Measurements from ENCODE around the gene SLC25A44.

DNA sequence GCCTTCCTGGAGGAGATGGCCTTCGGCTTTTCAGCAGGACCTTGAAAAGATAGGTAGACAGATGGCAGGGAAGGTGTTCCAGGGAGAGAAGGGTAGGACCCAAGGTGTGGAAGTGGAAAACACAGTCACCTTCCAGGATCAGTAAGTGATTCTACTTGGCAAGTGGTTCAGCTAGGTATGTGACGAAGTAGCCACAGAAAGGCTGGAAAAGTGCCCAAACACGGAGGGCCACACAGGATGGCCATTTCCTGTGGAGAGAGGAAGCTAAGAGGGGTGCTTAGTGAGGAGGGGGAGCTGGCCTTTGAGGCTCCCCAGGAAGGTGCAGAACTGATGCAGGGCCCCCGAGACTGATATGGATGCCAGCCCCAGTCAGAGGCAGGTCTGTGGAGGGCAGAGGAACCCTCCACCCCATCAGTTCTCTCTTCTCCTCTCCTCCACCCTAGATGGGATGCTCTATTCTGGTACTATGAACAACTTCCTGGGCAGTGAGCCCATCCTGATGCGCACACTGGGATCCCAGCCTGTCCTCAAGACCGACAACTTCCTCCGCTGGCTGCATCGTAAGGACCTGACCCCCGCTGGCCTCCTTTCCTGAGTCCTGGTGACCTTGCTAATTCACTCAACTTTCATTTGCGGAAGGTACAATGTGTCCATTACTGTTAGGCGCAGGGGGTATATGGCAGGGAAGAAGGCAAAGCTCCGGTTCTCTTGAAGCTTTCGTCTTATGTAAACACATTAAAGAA is 33.7 kb upstream of the SLC25A44 start:
- TF ChIP-seq GLIS3 (CRISPR knock-in tag; IDR thresholded peaks at IDR 0.05): no peak
- no peak for TF ChIP-seq ZC3H10 (CRISPR knock-in tag; IDR thresholded peaks at IDR 0.05)
- TF ChIP-seq ZFP30 (CRISPR knock-in tag; IDR thresholded peaks at IDR 0.05): no peak
- no peak for TF ChIP-seq RARB (CRISPR knock-in tag; IDR thresholded peaks at IDR 0.05)
- TF ChIP-seq ZFP3 (CRISPR knock-in tag; IDR thresholded peaks at IDR 0.05): no peak
- TF ChIP-seq ZNF565 (CRISPR knock-in tag; conservative IDR thresholded peaks at IDR 0.05; ENCODE audit: low read depth): no peak
- TF ChIP-seq, protein P1, sequence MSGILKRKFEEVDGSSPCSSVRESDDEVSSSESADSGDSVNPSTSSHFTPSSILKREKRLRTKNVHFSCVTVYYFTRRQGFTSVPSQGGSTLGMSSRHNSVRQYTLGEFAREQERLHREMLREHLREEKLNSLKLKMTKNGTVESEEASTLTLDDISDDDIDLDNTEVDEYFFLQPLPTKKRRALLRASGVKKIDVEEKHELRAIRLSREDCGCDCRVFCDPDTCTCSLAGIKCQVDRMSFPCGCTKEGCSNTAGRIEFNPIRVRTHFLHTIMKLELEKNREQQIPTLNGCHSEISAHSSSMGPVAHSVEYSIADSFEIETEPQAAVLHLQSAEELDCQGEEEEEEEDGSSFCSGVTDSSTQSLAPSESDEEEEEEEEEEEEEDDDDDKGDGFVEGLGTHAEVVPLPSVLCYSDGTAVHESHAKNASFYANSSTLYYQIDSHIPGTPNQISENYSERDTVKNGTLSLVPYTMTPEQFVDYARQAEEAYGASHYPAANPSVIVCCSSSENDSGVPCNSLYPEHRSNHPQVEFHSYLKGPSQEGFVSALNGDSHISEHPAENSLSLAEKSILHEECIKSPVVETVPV (CRISPR knock-in tag; IDR thresholded peaks at IDR 0.05): no peak
- TF ChIP-seq, protein P2, sequence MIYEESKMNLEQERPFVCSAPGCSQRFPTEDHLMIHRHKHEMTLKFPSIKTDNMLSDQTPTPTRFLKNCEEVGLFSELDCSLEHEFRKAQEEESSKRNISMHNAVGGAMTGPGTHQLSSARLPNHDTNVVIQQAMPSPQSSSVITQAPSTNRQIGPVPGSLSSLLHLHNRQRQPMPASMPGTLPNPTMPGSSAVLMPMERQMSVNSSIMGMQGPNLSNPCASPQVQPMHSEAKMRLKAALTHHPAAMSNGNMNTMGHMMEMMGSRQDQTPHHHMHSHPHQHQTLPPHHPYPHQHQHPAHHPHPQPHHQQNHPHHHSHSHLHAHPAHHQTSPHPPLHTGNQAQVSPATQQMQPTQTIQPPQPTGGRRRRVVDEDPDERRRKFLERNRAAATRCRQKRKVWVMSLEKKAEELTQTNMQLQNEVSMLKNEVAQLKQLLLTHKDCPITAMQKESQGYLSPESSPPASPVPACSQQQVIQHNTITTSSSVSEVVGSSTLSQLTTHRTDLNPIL (CRISPR knock-in tag; IDR thresholded peaks at IDR 0.05; ENCODE audit: low read depth): no peak
- TF ChIP-seq, protein P3, sequence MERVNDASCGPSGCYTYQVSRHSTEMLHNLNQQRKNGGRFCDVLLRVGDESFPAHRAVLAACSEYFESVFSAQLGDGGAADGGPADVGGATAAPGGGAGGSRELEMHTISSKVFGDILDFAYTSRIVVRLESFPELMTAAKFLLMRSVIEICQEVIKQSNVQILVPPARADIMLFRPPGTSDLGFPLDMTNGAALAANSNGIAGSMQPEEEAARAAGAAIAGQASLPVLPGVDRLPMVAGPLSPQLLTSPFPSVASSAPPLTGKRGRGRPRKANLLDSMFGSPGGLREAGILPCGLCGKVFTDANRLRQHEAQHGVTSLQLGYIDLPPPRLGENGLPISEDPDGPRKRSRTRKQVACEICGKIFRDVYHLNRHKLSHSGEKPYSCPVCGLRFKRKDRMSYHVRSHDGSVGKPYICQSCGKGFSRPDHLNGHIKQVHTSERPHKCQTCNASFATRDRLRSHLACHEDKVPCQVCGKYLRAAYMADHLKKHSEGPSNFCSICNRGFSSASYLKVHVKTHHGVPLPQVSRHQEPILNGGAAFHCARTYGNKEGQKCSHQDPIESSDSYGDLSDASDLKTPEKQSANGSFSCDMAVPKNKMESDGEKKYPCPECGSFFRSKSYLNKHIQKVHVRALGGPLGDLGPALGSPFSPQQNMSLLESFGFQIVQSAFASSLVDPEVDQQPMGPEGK (CRISPR knock-in tag; IDR thresholded peaks at IDR 0.05; ENCODE audit: borderline replicate concordance): no peak
- no peak for TF ChIP-seq ZNF8 (CRISPR knock-in tag; IDR thresholded peaks at IDR 0.05)
